Adrenal gland (tissue), 12 donors: ENCODE results near the gene SMG6. TPM values are rescaled to one million over a fixed set of nuclear protein-coding genes. Genes with fewer than 3 reads are reported as not detected.
A peak's percentile ranks its signal among the peaks of the same experiment; 100 is the strongest.

ENCODE experiments used
- DNase-seq, 7 donors: peaks; one replicate each; pipeline ENCODE4 v3.0.0-alpha.2; 2019 to 2020
- H3K27ac ChIP-seq, 5 donors: fragments of 200-600 bp; sonication (generic) in 4 of 5; 1 replicate in 3 of 5; 2 replicates in 2 of 5; pipeline versions ENCODE4 v1.5.1 to v1.8.0; 2016 to 2020; ENCODE audit warnings: mild to moderate bottlenecking in 1 of 5
- H3K27me3 ChIP-seq: fragments of 200-600 bp; 2 replicates; pipeline ENCODE4 v1.8.0; 2021
- H3K36me3 ChIP-seq, 2 donors: fragments of 200-600 bp; replicated peaks in 1 of 2; 1 replicate in 1 of 2; 2 replicates in 1 of 2; pipeline versions ENCODE4 v1.5.1 to v1.8.0; 2018 to 2022
- H3K4me1 ChIP-seq, 2 donors: fragments of 200-600 bp; replicated peaks in 1 of 2; 1 replicate in 1 of 2; 2 replicates in 1 of 2; pipeline versions ENCODE4 v1.5.1 to v1.8.0; 2018 to 2021
- H3K4me3 ChIP-seq, 4 donors: fragments of 200-600 bp; sonication (generic) in 3 of 4; one replicate each; pipeline ENCODE4 v1.5.1; 2016 to 2018
- H3K9me3 ChIP-seq, 3 donors: fragments of 200-600 bp; sonication (generic) in 1 of 3; replicated peaks in 1 of 3; 1 replicate in 2 of 3; 2 replicates in 1 of 3; pipeline versions ENCODE4 v1.5.1 to v1.8.0; 2016 to 2021
- POLR2A ChIP-seq, 2 donors: fragments of 450-650 bp; IDR thresholded peaks; one replicate each; pipeline ENCODE4 v1.6.1; 2017; ENCODE audit warnings: antibody characterized with exemption in 2 of 2, mild to moderate bottlenecking in 2 of 2, moderate library complexity in 1 of 2
- WGBS, 4 donors: extraction: QIAGEN DNeasy Blood & Tissue Kit in 2 of 4; methylation state at CpG; one replicate each; pipeline versions ENCODE4 v1.1.5 to v1.1.7; 2013 to 2017; 5-methylcytosine and 5-hydroxymethylcytosine counted together
- intact Hi-C, 2 donors: fragments of 100-400 bp; cut with DNase I; formaldehyde crosslinking; loops; one replicate each; pipeline versions ENCODE4 v1.14.1 to v1.15.0; 2022 to 2023
- polyA plus RNA-seq, 3 donors: library from polyadenylated mRNA; stranded (reverse); fragments of 200-250 nt in 2 of 3; fragments of 350-450 nt in 1 of 3; fragmentation: Illumina TruSeq in 1 of 3; extraction: RNeasy Lipid Tissue Mini Kit (QIAGEN cat#74804) in 1 of 3; gene quantifications; one replicate each; pipeline ENCODE4 v1.2.3, GENCODE V29; 2013 to 2014
- total RNA-seq, 9 donors: library from RNA; depleted of rRNA in 4 of 9; stranded (reverse); fragments of >200 nt in 4 of 9; fragments of 120-200 nt in 1 of 9; fragmentation: NEBNext Ultra II Directional in 1 of 9; extraction: Animal tissue kit (Norgen Biotek cat#: 25700) in 1 of 9; gene quantifications; one replicate each; pipeline versions ENCODE4 v1.1.0 to v1.2.4, GENCODE V29; 2013 to 2023
- TF ChIP-seq, protein P1 (sequence below), 6 experiments: fragments of 450-650 bp in 4 of 6; fragments of 200-600 bp in 2 of 6; sonication (generic) in 1 of 6; IDR thresholded peaks; 1 replicate in 5 of 6; 2 replicates in 1 of 6; pipeline versions ENCODE4 v1.5.1 to v1.8.0; 2016 to 2021; ENCODE audit warnings: antibody characterized with exemption in 6 of 6, mild to moderate bottlenecking in 2 of 6, moderate library complexity in 1 of 6
- donor health status: healthy with polysubstance abuse.
- donor health status: Bipolar disorder and iron deficiency.
- donor health status: DM: yes; HTN: yes; CAD: no.
- donor health status: DM: no; HTN: no; CAD: no.
- donor health status: DM: no; HTN: no; CAD: no.
- donor health status: DM: yes; HTN: yes; CAD: no.

Gene SMG6
- total and polyA plus RNA-seq, 12 donors = 15.9 to 85.1 (median 44.0) TPM

DNA sequence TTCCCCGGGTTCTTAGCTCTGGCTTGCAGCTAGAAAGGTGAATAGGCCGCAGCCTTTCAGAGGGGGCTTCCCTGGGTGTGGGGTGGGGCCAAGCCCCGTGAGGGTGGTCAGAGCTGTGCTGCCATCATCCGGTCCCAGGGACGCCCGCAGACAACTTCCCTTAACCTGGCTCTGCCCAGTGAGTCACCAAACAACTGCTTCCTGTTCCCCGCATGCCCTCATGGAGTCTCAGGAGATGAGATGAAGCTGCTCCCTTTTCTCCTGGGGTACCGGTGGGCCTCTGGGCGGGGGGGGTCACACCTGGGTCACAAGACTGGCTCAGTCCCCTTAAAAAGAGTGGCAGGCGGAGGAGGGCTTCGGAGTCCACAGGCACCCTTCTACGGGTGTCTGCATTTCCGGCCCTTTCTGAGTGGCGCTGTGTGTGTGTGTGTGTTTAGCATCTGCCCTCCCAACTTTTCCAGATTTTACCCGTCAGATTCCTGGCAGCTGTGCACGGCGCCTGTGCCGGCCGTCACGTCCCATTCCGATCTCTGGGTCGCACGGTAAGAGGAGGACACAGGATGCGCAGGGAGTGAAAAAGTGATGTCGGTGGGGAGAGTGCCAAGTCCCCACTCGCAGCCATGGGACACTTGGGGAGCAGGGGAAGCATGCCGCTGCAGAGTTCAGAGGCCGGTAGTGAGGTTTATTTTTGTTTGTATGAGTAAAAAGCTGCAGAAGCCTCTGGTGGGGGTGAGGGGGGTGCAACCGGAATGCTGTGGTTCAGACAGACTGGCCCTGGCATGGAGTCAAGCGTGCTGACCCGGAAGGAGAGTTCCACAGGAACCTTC is 231.9 kb downstream of the SMG6 start:
- Histone ChIP-seq H3K27ac (peak overlapping the region in 4 of 5 donors; percentile 71 to 91 (median 82)), H3K9me3 (no peaks in the 10 kb centered on the region), H3K27me3 (no peaks in the 10 kb centered on the region), H3K36me3 (peaks cover 0 to 8% of the 10 kb centered on the region in 2 donors), H3K4me1 (peaks cover 6 to 51% of the 10 kb centered on the region in 2 donors), H3K4me3 (no peak overlapping the region)
- TF ChIP-seq POLR2A (IDR thresholded peaks at IDR 0.05) = no peak
- peak in 6 of 7 donors; percentile 58 to 83 (median 67) for DNase-seq
- WGBS, 4 donors = 60 to 75% (median 63%) methylated on average over 25 to 31 of the region's 31 CpGs
- intact Hi-C loops = no loop called here

DNA sequence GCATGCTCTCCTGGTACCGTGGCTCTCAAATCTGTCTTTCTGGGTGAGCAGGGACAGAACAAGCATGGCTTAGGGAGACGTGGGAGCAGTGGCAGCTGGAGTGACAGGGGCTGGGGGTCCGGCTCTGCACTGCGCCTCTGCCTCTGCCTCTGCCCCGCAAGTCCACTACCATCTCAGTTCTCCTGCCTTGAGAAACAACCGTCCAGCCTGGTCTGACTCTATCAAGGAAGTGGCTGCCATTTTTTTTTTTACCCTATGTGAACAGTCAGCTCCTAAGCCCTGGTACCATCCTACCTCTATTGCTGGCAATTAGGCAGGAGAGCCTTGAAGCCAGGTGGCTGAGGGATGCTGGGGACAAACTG is 232.6 kb downstream of the SMG6 start:
- no peak for TF ChIP-seq POLR2A (IDR thresholded peaks at IDR 0.05)
- TF ChIP-seq, protein P1, sequence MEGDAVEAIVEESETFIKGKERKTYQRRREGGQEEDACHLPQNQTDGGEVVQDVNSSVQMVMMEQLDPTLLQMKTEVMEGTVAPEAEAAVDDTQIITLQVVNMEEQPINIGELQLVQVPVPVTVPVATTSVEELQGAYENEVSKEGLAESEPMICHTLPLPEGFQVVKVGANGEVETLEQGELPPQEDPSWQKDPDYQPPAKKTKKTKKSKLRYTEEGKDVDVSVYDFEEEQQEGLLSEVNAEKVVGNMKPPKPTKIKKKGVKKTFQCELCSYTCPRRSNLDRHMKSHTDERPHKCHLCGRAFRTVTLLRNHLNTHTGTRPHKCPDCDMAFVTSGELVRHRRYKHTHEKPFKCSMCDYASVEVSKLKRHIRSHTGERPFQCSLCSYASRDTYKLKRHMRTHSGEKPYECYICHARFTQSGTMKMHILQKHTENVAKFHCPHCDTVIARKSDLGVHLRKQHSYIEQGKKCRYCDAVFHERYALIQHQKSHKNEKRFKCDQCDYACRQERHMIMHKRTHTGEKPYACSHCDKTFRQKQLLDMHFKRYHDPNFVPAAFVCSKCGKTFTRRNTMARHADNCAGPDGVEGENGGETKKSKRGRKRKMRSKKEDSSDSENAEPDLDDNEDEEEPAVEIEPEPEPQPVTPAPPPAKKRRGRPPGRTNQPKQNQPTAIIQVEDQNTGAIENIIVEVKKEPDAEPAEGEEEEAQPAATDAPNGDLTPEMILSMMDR (IDR thresholded peaks at IDR 0.05) = no peak
- intact Hi-C loops = no loop called here
- Histone ChIP-seq H3K4me3 (no peak overlapping the region), H3K9me3 (no peaks in the 10 kb centered on the region), H3K27me3 (no peaks in the 10 kb centered on the region), H3K36me3 (peaks cover 0 to 8% of the 10 kb centered on the region in 2 donors), H3K27ac (peak overlapping the region in 4 of 5 donors; percentile 71 to 91 (median 82)), H3K4me1 (peaks cover 6 to 46% of the 10 kb centered on the region in 2 donors)
- no peak for DNase-seq
- 86 to 92% (median 87%) methylated on average over 6 of the region's 6 CpGs for WGBS, 4 donors

DNA sequence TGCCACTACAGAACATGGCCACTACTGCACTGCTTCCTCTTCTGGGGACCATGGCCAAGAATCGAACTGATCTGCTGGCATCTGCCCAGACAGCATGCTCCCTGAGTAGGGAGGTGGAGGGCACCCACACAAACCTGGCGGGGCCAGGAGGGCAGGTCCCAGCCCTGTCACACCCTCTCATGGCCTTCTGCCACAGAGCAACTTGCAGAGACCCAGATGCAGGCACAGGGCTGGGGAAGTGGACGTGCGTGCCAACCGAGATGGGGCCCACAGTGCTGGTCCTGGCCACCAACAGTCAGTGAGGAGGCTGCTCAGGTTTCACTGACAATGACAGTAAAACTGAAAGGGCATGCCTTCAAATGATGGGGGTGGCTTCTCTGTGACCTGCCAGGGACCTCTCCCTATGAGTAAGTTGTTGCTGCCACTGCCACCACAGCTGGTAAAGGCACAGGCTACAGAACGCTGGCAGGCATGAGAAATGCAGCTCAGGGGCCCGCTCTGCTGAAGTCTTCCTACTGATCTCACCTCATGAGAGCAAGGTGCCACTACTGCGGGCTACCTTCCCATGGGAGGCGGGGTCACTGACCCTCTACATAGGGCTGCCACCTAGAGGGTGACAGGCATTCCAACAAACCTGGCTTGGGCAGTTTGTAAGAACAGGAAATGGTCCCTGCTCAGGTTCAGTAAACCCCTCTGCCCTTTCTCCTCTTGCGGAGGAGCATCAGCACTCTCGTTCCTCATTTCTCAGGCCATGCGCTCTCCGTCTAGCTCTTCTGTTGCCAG is 233.2 kb downstream of the SMG6 start:
- Histone ChIP-seq H3K27ac (peak overlapping the region in 4 of 5 donors; percentile 71 to 91 (median 82)), H3K36me3 (peaks cover 0 to 8% of the 10 kb centered on the region in 2 donors), H3K27me3 (no peaks in the 10 kb centered on the region), H3K9me3 (no peaks in the 10 kb centered on the region), H3K4me3 (no peak overlapping the region), H3K4me1 (peaks cover 6 to 40% of the 10 kb centered on the region in 2 donors)
- 81 to 92% (median 85%) methylated on average over 6 to 13 of the region's 13 CpGs for WGBS, 4 donors
- intact Hi-C loops = no loop called here
- DNase-seq = no peak
- no peak for TF ChIP-seq POLR2A (IDR thresholded peaks at IDR 0.05)
- TF ChIP-seq, protein P1 (IDR thresholded peaks at IDR 0.05) = no peak

DNA sequence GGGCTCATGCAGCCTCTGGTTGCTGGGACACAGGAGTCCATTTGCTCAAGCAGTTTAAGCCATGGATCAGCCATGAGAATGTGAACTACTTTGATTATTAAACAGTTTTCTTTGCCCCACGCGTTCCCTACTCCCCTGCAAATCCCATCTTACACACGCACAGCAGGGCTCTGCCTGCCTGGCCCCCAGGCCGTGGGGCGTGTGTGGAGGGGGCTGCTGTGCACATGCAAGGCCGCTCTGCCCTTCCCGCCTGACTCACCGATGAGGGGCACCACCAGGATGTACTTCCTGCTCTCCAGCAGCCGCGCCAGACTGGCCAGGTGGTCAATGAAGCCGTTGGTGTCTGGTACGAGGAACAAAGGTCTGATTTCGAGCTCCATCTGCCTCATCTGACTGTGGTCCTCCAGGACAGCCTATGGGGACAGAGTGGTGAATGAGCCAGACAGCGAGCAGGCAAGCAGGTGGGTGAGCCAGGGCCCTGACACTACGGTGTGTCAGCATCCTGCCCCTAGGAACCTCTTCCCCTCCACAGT is 235.0 kb downstream of the SMG6 start:
- 66 to 80% (median 68%) methylated on average over 12 to 15 of the region's 15 CpGs for WGBS, 4 donors
- no peak for TF ChIP-seq POLR2A (IDR thresholded peaks at IDR 0.05)
- H3K4me1 ChIP-seq = peaks cover 6 to 50% of the 10 kb centered on the region in 2 donors

DNA sequence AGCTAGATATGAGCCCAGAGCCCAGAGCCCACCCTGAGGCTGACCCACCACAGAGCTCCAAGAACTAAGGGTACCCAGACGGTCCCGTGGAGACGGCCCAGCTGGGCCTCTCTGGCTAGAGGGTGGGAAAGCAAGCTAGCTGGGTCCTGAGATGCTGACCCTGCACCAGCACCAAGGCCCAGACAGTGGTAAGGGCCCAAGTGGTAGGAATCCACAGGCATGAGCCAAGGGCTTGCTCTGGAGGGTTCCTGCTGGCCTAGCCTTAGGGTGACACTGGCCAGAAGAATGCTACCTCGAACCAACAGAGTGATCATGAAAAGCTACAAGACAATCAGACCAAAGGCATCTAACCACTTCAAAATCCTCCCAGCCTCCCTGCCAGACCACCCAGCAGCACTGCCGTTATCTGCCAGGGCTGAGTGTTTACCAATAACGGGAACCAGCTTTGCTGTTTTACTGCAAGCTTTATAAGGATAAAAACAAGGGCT is 235.5 kb downstream of the SMG6 start:
- Histone ChIP-seq H3K27me3 (no peaks in the 10 kb centered on the region), H3K4me1 (peaks cover 6 to 50% of the 10 kb centered on the region in 2 donors), H3K27ac (peak overlapping the region in 4 of 5 donors; percentile 31 to 88 (median 54)), H3K36me3 (peaks cover 0 to 21% of the 10 kb centered on the region in 2 donors), H3K9me3 (no peaks in the 10 kb centered on the region), H3K4me3 (no peak overlapping the region)
- no peak for DNase-seq
- intact Hi-C loops = no loop called here
- TF ChIP-seq POLR2A (IDR thresholded peaks at IDR 0.05) = no peak
- TF ChIP-seq, protein P1 (IDR thresholded peaks at IDR 0.05) = no peak
- WGBS, 4 donors = 61 to 70% (median 65%) methylated on average over 5 to 6 of the region's 6 CpGs

More for the DNA sequence above, 235.0 kb downstream of the SMG6 start:
- DNase-seq = peak in 1 of 7 donors; percentile 62
- Histone ChIP-seq H3K36me3 (peaks cover 0 to 21% of the 10 kb centered on the region in 2 donors), H3K4me3 (no peak overlapping the region), H3K27ac (peak overlapping the region in 4 of 5 donors; percentile 31 to 88 (median 54)), H3K27me3 (no peaks in the 10 kb centered on the region), H3K9me3 (no peaks in the 10 kb centered on the region)
- intact Hi-C loops = no loop called here
